Osteoblast (primary cell): ENCODE data around the gene STX10. TPM values are rescaled to one million over a fixed set of nuclear protein-coding genes. Genes with fewer than 3 reads are reported as not detected.
A peak's percentile ranks its signal among the peaks of the same experiment; 100 is the strongest.

Experiments
- DNase-seq: peaks from one replicate; pipeline ENCODE4 v3.0.0; 2011; ENCODE audit warnings: low spot score, mixed read lengths; ENCODE audit not compliant: insufficient read length; ENCODE audit errors: missing footprints
- H2AFZ ChIP-seq: 2 replicates; pipeline ENCODE4 v1.6.0; 2011; ENCODE audit warnings: mild to moderate bottlenecking, low read length
- H3K27ac ChIP-seq: 2 replicates; pipeline ENCODE4 v1.5.1; 2011; ENCODE audit warnings: mild to moderate bottlenecking, low read depth, low read length, moderate library complexity
- H3K27me3 ChIP-seq: 2 replicates; pipeline ENCODE4 v1.6.0; 2012; ENCODE audit warnings: mild to moderate bottlenecking, control low read depth, inconsistent platforms, low read length, moderate library complexity; ENCODE audit not compliant: insufficient read depth
- H3K36me3 ChIP-seq: 2 replicates; pipeline ENCODE4 v1.5.1; 2011; ENCODE audit warnings: mild to moderate bottlenecking, low read length, control low read depth, moderate library complexity; ENCODE audit not compliant: insufficient read depth
- H3K4me1 ChIP-seq: 2 replicates; pipeline ENCODE4 v1.5.1; 2011; ENCODE audit warnings: mild to moderate bottlenecking, low read length, control low read depth, moderate library complexity; ENCODE audit not compliant: insufficient read depth
- H3K4me2 ChIP-seq: 2 replicates; pipeline ENCODE4 v1.6.0; 2011; ENCODE audit warnings: mild to moderate bottlenecking, low read length; ENCODE audit not compliant: insufficient read depth
- H3K4me3 ChIP-seq: fragments of 200-600 bp; sonication (generic); 3 replicates; pipeline ENCODE4 v1.5.1; 2012; ENCODE audit warnings: mild to moderate bottlenecking, low read length, inconsistent platforms; ENCODE audit not compliant: insufficient read depth
- H3K79me2 ChIP-seq: 2 replicates; pipeline ENCODE4 v1.6.0; 2012; ENCODE audit warnings: mild to moderate bottlenecking, low read length, control low read depth, inconsistent platforms; ENCODE audit not compliant: insufficient read depth
- H3K9me3 ChIP-seq: 2 replicates; pipeline ENCODE4 v1.5.1; 2011; ENCODE audit warnings: low read depth, low read length, control low read depth
- H4K20me1 ChIP-seq: 2 replicates; pipeline ENCODE4 v1.6.0; 2012; ENCODE audit warnings: mild to moderate bottlenecking, low read length, control low read depth; ENCODE audit not compliant: insufficient read depth
- total RNA-seq: library from RNA; depleted of rRNA; stranded (reverse); fragments of >200 nt; gene quantifications from 2 replicates; pipeline ENCODE4 v1.2.3, GENCODE V29; 2012
- TF ChIP-seq, protein P1 (sequence below): IDR thresholded peaks from 2 replicates; pipeline ENCODE4 v1.5.1; 2011; ENCODE audit warnings: mild to moderate bottlenecking, low read depth, low read length, moderate library complexity; ENCODE audit errors: extremely low read depth

The STX10 gene
- total RNA-seq, 1 donor = 81.1 TPM

GRCh38 chr19:13137290-13137794, 12.8 kb downstream of the STX10 start:
- TF ChIP-seq, protein P1, sequence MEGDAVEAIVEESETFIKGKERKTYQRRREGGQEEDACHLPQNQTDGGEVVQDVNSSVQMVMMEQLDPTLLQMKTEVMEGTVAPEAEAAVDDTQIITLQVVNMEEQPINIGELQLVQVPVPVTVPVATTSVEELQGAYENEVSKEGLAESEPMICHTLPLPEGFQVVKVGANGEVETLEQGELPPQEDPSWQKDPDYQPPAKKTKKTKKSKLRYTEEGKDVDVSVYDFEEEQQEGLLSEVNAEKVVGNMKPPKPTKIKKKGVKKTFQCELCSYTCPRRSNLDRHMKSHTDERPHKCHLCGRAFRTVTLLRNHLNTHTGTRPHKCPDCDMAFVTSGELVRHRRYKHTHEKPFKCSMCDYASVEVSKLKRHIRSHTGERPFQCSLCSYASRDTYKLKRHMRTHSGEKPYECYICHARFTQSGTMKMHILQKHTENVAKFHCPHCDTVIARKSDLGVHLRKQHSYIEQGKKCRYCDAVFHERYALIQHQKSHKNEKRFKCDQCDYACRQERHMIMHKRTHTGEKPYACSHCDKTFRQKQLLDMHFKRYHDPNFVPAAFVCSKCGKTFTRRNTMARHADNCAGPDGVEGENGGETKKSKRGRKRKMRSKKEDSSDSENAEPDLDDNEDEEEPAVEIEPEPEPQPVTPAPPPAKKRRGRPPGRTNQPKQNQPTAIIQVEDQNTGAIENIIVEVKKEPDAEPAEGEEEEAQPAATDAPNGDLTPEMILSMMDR = no peak
- Histone ChIP-seq H3K9me3 (no peaks in the 10 kb centered on the region), H3K4me1 (peaks cover 24% of the 10 kb centered on the region), H2AFZ (no peak overlapping the region), H3K4me3 (no peak overlapping the region), H3K36me3 (peaks cover 40% of the 10 kb centered on the region), H4K20me1 (peaks cover 32% of the 10 kb centered on the region), H3K4me2 (no peak overlapping the region), H3K27me3 (no peaks in the 10 kb centered on the region), H3K79me2 (peaks cover 61% of the 10 kb centered on the region), H3K27ac (no peak overlapping the region)
- peak; percentile 58 for DNase-seq

- Histone ChIP-seq H3K27me3 (no peaks in the 10 kb centered on the region), H4K20me1 (peaks cover 47% of the 10 kb centered on the region), H3K79me2 (peaks cover 77% of the 10 kb centered on the region), H3K27ac (no peak overlapping the region), H3K4me3 (no peak overlapping the region), H3K9me3 (no peaks in the 10 kb centered on the region), H3K36me3 (peaks cover 40% of the 10 kb centered on the region), H2AFZ (no peak overlapping the region), H3K4me2 (no peak overlapping the region), H3K4me1 (peaks cover 35% of the 10 kb centered on the region)
- DNase-seq = peak; percentile 46
- TF ChIP-seq, protein P1 = no peak
Observed at GRCh38 chr19:13135068-13136062, 14.8 kb downstream of the STX10 start.

DNA sequence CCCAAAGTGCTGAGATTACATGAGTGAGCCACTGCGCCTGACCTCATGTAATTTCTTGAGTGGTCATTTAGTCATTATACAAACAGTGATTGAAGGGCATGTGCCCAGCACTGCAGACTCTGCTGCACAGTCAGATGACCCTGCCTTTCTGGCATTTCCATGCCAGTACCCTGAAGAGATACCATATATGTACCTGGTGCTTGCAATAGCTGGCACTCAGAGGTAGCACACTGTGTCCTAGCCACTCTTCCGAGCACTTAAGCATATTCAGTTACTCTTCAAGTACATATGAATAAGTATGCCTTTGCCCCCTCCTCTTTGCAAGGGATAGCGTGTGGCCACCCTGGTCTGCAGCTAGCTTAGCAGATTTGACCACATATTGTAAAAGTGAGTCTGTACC, 15.5 kb downstream of the STX10 start:
- Histone ChIP-seq H3K36me3 (peaks cover 40% of the 10 kb centered on the region), H2AFZ (no peak overlapping the region), H3K4me2 (no peak overlapping the region), H3K9me3 (no peaks in the 10 kb centered on the region), H3K4me3 (no peak overlapping the region), H3K79me2 (peaks cover 80% of the 10 kb centered on the region), H3K27me3 (no peaks in the 10 kb centered on the region), H3K27ac (peak overlapping the region; percentile 77), H4K20me1 (peaks cover 49% of the 10 kb centered on the region), H3K4me1 (peaks cover 35% of the 10 kb centered on the region)
- peak; percentile 94 for DNase-seq
- TF ChIP-seq, protein P1 = no peak

DNA sequence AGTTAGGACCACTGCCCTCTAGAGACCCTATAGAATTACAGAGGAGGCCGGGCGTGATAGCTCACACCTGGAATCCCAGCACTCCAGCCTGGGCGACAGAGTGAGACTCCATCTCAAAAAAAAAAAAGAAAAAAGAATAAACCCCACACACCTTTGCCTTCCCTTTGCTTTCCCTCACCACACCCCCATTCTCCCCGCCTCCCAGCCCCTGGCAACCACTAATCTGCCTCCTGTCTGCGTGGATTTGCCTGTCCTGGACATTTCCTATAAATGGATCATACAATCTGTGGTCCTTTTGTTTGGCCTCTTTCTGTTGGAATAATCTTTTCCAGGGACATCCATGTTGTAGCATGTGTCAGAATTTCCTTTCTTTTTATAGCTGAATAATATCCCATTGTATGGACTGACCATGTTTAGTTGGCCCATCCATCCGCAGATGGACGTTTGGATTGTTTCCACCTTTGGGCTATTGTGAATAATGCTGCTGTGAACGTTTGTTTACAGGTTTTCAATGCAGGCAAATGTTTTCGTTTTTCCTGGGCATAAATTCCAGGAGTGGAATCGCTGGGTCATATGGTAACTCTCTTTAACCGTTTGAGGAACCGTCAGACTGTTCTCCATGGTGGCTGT, 16.8 kb downstream of the STX10 start:
- no peak overlapping the region for H3K4me2 ChIP-seq

More for the DNA sequence above, 16.8 kb downstream of the STX10 start:
- H3K9me3 ChIP-seq = no peaks in the 10 kb centered on the region
- H4K20me1 ChIP-seq = peaks cover 61% of the 10 kb centered on the region
- H2AFZ ChIP-seq = no peak overlapping the region
- H3K27me3 ChIP-seq = no peaks in the 10 kb centered on the region
- H3K4me3 ChIP-seq = no peak overlapping the region
- peaks cover 89% of the 10 kb centered on the region for H3K79me2 ChIP-seq
- H3K4me1 ChIP-seq = peaks cover 35% of the 10 kb centered on the region
- H3K27ac ChIP-seq = peak overlapping the region; percentile 77
- TF ChIP-seq, protein P1 = no peak
- DNase-seq = peak; percentile 22
- peaks cover 35% of the 10 kb centered on the region for H3K36me3 ChIP-seq
